GM23338 (cell line): ENCODE measurements around the gene PER1.

Source experiments
- CREB1 ChIP-seq: fragments of 250-450 bp; sonication (Bioruptor Pico); IDR thresholded peaks from 2 replicates; pipeline ENCODE4 v1.5.0; 2020; ENCODE audit warnings: low read depth, mild to moderate bottlenecking, moderate library complexity
- EZH2 ChIP-seq: fragments of 200-600 bp; sonication (generic); IDR thresholded peaks from one replicate; pipeline ENCODE4 v1.8.0; 2017; ENCODE audit warnings: antibody characterized with exemption, mild to moderate bottlenecking, low read depth; ENCODE audit not compliant: unreplicated experiment
- EZH2phosphoT487 ChIP-seq: fragments of 200-600 bp; sonication (generic); IDR thresholded peaks from one replicate; pipeline ENCODE4 v1.8.1; 2018; ENCODE audit warnings: antibody characterized with exemption; ENCODE audit not compliant: unreplicated experiment
- JUNB ChIP-seq: IDR thresholded peaks from one replicate; pipeline ENCODE4 v1.6.1; 2016; ENCODE audit warnings: antibody characterized with exemption; ENCODE audit not compliant: unreplicated experiment
- POLR2AphosphoS5 ChIP-seq: IDR thresholded peaks from 2 replicates; pipeline ENCODE4 v1.6.1; 2016; ENCODE audit warnings: antibody characterized with exemption, low read depth
- REST ChIP-seq: IDR thresholded peaks from one replicate; pipeline ENCODE4 v1.6.1; 2018; ENCODE audit warnings: antibody characterized with exemption; ENCODE audit not compliant: unreplicated experiment
- STAT1 ChIP-seq: IDR thresholded peaks from one replicate; pipeline ENCODE4 v1.6.1; 2016; ENCODE audit warnings: antibody characterized with exemption; ENCODE audit not compliant: unreplicated experiment
- ZNF331 ChIP-seq: fragments of 250-450 bp; sonication (Bioruptor Pico); IDR thresholded peaks from 2 replicates; pipeline ENCODE4 v1.5.0; 2020; ENCODE audit warnings: low read depth, mild to moderate bottlenecking, moderate library complexity
- TF ChIP-seq, protein P1 (sequence below), 2 experiments: fragments of 200-600 bp in 1 of 2; sonication (generic) in 1 of 2; conservative IDR thresholded peaks; 2 replicates each; pipeline versions ENCODE4 v1.5.1 to v1.6.1; 2016 to 2017; ENCODE audit warnings: antibody characterized with exemption in 2 of 2, low read depth in 2 of 2, mild to moderate bottlenecking in 2 of 2, moderate library complexity in 1 of 2
- TF ChIP-seq, protein P2 (sequence below): IDR thresholded peaks from 2 replicates; pipeline ENCODE4 v1.6.1; 2016; ENCODE audit warnings: antibody characterized with exemption

DNA sequence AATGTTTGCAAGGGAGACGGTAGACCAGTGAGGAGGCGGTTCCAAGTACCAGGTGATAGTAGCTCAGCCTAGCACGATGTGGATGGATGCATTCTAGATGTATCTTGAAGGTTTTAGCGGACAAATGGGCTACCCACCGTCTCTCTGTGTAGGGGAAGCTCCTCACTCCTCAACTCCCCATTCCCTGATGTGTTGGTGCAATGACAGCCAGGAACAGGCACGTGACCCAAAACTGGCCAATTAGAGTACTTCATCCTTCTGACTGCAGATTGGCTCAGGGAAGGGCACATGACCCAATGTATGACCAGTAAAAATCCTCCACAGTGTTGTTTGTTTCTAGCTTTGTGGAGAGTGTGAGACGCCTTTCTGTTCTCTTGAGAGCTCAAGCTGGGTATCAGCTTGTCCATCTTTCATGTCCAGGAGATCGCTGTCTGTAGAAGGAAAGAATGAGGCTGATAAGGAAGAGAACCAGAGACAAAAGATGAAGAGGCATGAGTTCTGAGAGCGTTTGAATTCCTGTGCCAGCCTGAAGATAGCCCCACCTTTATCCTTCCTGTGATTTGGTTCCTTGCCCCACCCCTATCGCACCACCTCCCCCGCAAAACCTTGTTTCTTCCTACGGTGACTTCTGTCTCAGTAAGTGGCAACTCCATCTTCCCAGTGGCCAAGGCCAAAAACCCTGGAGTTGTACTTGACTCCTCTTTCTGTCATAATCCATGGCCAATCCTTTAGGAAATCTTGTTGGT, 40.0 kb upstream of the PER1 start:
- TF ChIP-seq, protein P1, sequence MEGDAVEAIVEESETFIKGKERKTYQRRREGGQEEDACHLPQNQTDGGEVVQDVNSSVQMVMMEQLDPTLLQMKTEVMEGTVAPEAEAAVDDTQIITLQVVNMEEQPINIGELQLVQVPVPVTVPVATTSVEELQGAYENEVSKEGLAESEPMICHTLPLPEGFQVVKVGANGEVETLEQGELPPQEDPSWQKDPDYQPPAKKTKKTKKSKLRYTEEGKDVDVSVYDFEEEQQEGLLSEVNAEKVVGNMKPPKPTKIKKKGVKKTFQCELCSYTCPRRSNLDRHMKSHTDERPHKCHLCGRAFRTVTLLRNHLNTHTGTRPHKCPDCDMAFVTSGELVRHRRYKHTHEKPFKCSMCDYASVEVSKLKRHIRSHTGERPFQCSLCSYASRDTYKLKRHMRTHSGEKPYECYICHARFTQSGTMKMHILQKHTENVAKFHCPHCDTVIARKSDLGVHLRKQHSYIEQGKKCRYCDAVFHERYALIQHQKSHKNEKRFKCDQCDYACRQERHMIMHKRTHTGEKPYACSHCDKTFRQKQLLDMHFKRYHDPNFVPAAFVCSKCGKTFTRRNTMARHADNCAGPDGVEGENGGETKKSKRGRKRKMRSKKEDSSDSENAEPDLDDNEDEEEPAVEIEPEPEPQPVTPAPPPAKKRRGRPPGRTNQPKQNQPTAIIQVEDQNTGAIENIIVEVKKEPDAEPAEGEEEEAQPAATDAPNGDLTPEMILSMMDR (conservative IDR thresholded peaks at IDR 0.05; ENCODE audit: low read depth in 2 of 2): no peak
- TF ChIP-seq EZH2phosphoT487 (no peak), EZH2 (no peak), REST (no peak), POLR2AphosphoS5 (peak; percentile 91), STAT1 (no peak), CREB1 (CRISPR knock-in tag) (no peak), JUNB (no peak), ZNF331 (no peak)
- TF ChIP-seq, protein P2, sequence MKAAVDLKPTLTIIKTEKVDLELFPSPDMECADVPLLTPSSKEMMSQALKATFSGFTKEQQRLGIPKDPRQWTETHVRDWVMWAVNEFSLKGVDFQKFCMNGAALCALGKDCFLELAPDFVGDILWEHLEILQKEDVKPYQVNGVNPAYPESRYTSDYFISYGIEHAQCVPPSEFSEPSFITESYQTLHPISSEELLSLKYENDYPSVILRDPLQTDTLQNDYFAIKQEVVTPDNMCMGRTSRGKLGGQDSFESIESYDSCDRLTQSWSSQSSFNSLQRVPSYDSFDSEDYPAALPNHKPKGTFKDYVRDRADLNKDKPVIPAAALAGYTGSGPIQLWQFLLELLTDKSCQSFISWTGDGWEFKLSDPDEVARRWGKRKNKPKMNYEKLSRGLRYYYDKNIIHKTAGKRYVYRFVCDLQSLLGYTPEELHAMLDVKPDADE: no peak
